OCI-LY1 (cell line): Measurements from ENCODE around the gene DIAPH3.

Experiments used
- CTCF ChIP-seq: fragments of 200-600 bp; sonication (generic), shearing (Covaris generic); IDR thresholded peaks from 2 replicates; pipeline ENCODE4 v1.5.1; 2017; ENCODE audit warnings: mild to moderate bottlenecking, antibody characterized with exemption, low read length, moderate library complexity, mixed read lengths
- EZH2 ChIP-seq: fragments of 200-600 bp; sonication (generic), shearing (Covaris generic); IDR thresholded peaks from 2 replicates; pipeline ENCODE4 v1.8.0; 2017; ENCODE audit warnings: borderline replicate concordance, mixed run types, mild to moderate bottlenecking, antibody characterized with exemption, low read length, moderate library complexity, mixed read lengths

DNA sequence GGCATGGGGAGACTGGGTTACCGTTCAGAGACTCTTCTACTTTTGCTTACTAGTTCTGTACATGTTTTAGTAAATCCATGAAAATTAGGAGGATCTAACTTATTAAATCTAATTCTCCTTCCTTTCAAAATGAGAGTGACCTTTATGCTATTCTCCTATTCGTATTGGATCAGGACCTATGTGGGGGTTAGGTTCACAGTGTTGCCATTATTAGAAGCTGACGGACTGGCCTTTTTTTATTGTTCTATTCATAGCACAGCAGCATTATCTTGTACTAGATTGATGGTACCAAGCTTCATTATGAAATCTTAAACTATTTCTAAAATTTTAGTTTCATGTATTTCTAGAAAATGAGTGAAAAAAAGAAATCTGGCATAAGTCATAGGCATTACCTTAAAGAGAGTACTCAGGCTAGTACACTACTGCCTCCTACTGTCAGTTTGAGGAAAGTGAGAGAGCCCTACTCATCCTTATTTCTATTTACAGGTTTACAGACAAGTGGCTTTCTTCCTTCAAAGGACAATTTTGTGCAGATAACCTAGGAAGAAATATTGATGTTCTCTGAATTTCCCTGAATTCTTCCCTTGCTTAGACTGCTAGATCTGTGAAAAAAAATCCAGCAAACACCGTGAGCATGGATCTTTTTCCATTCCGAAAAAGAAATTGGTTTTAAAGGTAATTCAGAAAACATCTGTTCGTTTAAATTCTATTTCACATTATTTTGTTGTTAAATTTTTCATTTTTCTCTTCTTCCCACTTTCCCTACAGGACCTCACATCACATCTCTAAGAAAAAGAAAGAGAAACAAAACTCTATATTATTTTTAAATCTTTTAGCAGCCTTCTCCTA is 485.5 kb downstream of the DIAPH3 start:
- peak; percentile 81 for TF ChIP-seq CTCF
- no peak for TF ChIP-seq EZH2
